ENCODE measurements around the gene ALKBH7.

DNA sequence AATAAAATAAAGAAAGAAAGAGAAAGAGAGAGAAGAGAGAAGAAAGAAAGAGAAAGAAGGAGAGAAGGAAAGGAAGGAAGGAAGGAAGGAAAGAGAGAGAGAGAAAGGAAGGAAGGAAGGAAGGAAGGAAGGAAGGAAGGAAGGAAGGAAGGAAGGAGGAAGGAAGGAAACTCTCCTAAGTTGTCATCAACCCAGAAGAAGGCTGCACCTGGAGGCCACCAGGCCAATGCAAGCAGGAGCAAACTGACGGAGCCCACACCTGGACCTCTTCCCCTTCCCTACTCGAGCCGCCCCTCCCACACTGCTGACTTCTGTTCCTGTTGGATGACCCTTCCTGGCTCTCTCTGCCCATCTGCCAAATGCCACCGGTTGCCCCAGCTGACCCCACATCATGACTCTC is 47.8 kb upstream of the ALKBH7 start:
- TF ChIP-seq, protein P1, sequence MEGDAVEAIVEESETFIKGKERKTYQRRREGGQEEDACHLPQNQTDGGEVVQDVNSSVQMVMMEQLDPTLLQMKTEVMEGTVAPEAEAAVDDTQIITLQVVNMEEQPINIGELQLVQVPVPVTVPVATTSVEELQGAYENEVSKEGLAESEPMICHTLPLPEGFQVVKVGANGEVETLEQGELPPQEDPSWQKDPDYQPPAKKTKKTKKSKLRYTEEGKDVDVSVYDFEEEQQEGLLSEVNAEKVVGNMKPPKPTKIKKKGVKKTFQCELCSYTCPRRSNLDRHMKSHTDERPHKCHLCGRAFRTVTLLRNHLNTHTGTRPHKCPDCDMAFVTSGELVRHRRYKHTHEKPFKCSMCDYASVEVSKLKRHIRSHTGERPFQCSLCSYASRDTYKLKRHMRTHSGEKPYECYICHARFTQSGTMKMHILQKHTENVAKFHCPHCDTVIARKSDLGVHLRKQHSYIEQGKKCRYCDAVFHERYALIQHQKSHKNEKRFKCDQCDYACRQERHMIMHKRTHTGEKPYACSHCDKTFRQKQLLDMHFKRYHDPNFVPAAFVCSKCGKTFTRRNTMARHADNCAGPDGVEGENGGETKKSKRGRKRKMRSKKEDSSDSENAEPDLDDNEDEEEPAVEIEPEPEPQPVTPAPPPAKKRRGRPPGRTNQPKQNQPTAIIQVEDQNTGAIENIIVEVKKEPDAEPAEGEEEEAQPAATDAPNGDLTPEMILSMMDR (conservative IDR thresholded peaks at IDR 0.05 in 1 of 2, IDR thresholded peaks at IDR 0.05 in 1 of 2; ENCODE audit: low read depth in 1 of 2, low read length in 2 of 2), result no peak
- no peak for TF ChIP-seq EZH2 (IDR thresholded peaks at IDR 0.05; ENCODE audit: low read length, missing control alignments)
